K562 (cell line): Measurements from ENCODE around the gene MEDAG. TPM values are rescaled to one million over a fixed set of nuclear protein-coding genes. Genes with fewer than 3 reads are reported as not detected.

Experiments
- ATAC-seq: fragments of 200-7000 bp; cut with Tn5 transposase; 3 replicates; pipeline ENCODE4 v1.9.1; 2020; ENCODE audit warnings: moderate library complexity
- BruUV-seq: library from RNA; stranded (reverse); fragments of 400-500 nt; replicated peaks from 2 replicates; lab custom pipeline; 2021; lab: Mats Ljungman, UMichigan
- CTCF ChIA-PET: fragments of 300-600 bp; formaldehyde crosslinking; extraction: SDS; loops from one replicate; lab custom pipeline; 2021; ENCODE audit warnings: low intra/inter-chr PET ratio; lab: Yijun Ruan, JAX
- POLR2A ChIA-PET: fragments of 300-600, 350-650 bp; sonication (Branson Sonifier 250); formaldehyde crosslinking; extraction: SDS; loops from one replicate; lab custom pipeline; 2021; ENCODE audit warnings: antibody characterized with exemption, inconsistent platforms; lab: Yijun Ruan, JAX
- DNase-seq, 4 experiments: peaks; one replicate each; pipeline versions ENCODE4 v3.0.0 to v3.0.0-alpha.2; 2011 to 2018; ENCODE audit warnings: low spot score in 3 of 4, mixed read lengths in 3 of 4; ENCODE audit errors: extremely low read depth in 1 of 4
- FAIRE-seq: peaks from 2 replicates; lab custom pipeline; 2011; peaks lifted over from hg19 to GRCh38; lab: Jason Lieb, UNC
- H2AFZ ChIP-seq: 2 replicates; pipeline ENCODE4 v1.6.0; 2011; ENCODE audit warnings: low read depth, low read length, control low read depth, inconsistent platforms
- H3K27ac ChIP-seq: fragments of 200-600 bp; 3 replicates; pipeline ENCODE4 v1.8.0; 2011; ENCODE audit warnings: low read depth, mild to moderate bottlenecking, control low read depth, inconsistent platforms, low read length, moderate library complexity, mixed read lengths; ENCODE audit errors: extremely low read depth
- H3K27me3 ChIP-seq, 2 experiments: fragments of 300-600 bp in 1 of 2; 2 replicates in 1 of 2; 3 replicates in 1 of 2; pipeline versions ENCODE4 v1.6.0 to v1.8.0; 2011; ENCODE audit warnings: inconsistent platforms in 2 of 2, low read length in 2 of 2, mild to moderate bottlenecking in 1 of 2, mixed read lengths in 1 of 2, moderate library complexity in 1 of 2; ENCODE audit not compliant: control insufficient read depth in 2 of 2, insufficient read depth in 2 of 2
- H3K36me3 ChIP-seq: fragments of 300-600 bp; 3 replicates; pipeline ENCODE4 v1.8.0; 2011; ENCODE audit warnings: mild to moderate bottlenecking, low read length, inconsistent platforms; ENCODE audit not compliant: control insufficient read depth, insufficient read depth
- H3K4me1 ChIP-seq, 2 experiments: fragments of 200-600 bp in 1 of 2; replicated peaks in 1 of 2; 2 replicates in 1 of 2; 3 replicates in 1 of 2; pipeline versions ENCODE4 v1.5.1 to v1.8.0; 2011; ENCODE audit warnings: inconsistent platforms in 2 of 2, low read length in 2 of 2, mild to moderate bottlenecking in 1 of 2, mixed read lengths in 1 of 2, moderate library complexity in 1 of 2; ENCODE audit not compliant: control insufficient read depth in 2 of 2, insufficient read depth in 2 of 2
- H3K4me2 ChIP-seq: 2 replicates; pipeline ENCODE4 v1.6.1; 2011; ENCODE audit warnings: low read length, control low read depth, inconsistent platforms, mixed read lengths; ENCODE audit not compliant: insufficient read depth
- H3K4me3 ChIP-seq: fragments of 200-600 bp; sonication (generic), shearing (Covaris generic); 2 replicates; pipeline ENCODE4 v1.5.1; 2016; ENCODE audit warnings: control low read depth, inconsistent platforms
- H3K79me2 ChIP-seq: fragments of 200-600 bp; 3 replicates; pipeline ENCODE4 v1.8.0; 2011; ENCODE audit warnings: low read length, inconsistent platforms; ENCODE audit not compliant: control insufficient read depth, insufficient read depth
- H3K9ac ChIP-seq, 2 experiments: 2 replicates each; pipeline versions ENCODE4 v1.6.0 to v1.6.1; 2011; ENCODE audit warnings: low read depth in 2 of 2, low read length in 2 of 2, control low read depth in 1 of 2, inconsistent platforms in 1 of 2, mild to moderate bottlenecking in 1 of 2, mixed read lengths in 1 of 2; ENCODE audit not compliant: insufficient read depth in 1 of 2
- H3K9me1 ChIP-seq: one replicate; pipeline ENCODE4 v1.6.0; 2011; ENCODE audit warnings: inconsistent platforms, mild to moderate bottlenecking, low read length, moderate library complexity; ENCODE audit not compliant: control insufficient read depth, insufficient read depth
- H3K9me3 ChIP-seq: replicated peaks from 2 replicates; pipeline ENCODE4 v1.5.1; 2011; ENCODE audit warnings: low read depth, low read length, inconsistent platforms; ENCODE audit not compliant: control insufficient read depth, insufficient read depth
- H4K20me1 ChIP-seq: replicated peaks from 2 replicates; pipeline ENCODE4 v1.6.1; 2011; ENCODE audit warnings: low read length, inconsistent platforms, mixed read lengths; ENCODE audit not compliant: control insufficient read depth, insufficient read depth
- C11orf30 ChIP-seq: fragments of 450-650 bp; IDR thresholded peaks from 2 replicates; pipeline ENCODE4 v1.6.1; 2016; ENCODE audit warnings: low read depth, mild to moderate bottlenecking
- CTBP1 ChIP-seq: fragments of 450-650 bp; IDR thresholded peaks from 2 replicates; pipeline ENCODE4 v1.6.1; 2016; ENCODE audit warnings: borderline replicate concordance
- EGR1 ChIP-seq: fragments of 450-650 bp; conservative IDR thresholded peaks from 2 replicates; pipeline ENCODE4 v1.6.1; 2017; ENCODE audit warnings: mild to moderate bottlenecking
- NELFE ChIP-seq: IDR thresholded peaks from 2 replicates; pipeline ENCODE4 v1.6.1; 2011; ENCODE audit warnings: mild to moderate bottlenecking; ENCODE audit not compliant: insufficient read depth, insufficient read length
- TFAM ChIP-seq: fragments of 250-450 bp; sonication (Bioruptor Pico); conservative IDR thresholded peaks from 2 replicates; pipeline ENCODE4 v1.5.0; 2021; ENCODE audit warnings: mild to moderate bottlenecking, moderate library complexity
- XRCC5 ChIP-seq: fragments of 200-400 bp; formaldehyde crosslinking; IDR thresholded peaks from 2 replicates; pipeline ENCODE4 v1.6.1; 2017; ENCODE audit warnings: low read depth, mild to moderate bottlenecking, low read length
- ZNF263 ChIP-seq: sonication (generic); formaldehyde crosslinking; IDR thresholded peaks from 2 replicates; pipeline ENCODE4 v1.8.0; 2022; ENCODE audit warnings: mild to moderate bottlenecking, missing genetic modification reagents, borderline replicate concordance
- ZNF707 ChIP-seq: fragments of 250-450 bp; sonication (Bioruptor Pico); conservative IDR thresholded peaks from 2 replicates; pipeline ENCODE4 v1.8.0; 2022; ENCODE audit warnings: inconsistent platforms, mild to moderate bottlenecking, moderate library complexity
- WGBS: fragments of 100-300 bp; shearing (Covaris generic); methylation state at CpG from one replicate; pipeline ENCODE4 v1.1.6; 2016; ENCODE audit warnings: low coverage, mixed read lengths; ENCODE audit not compliant: insufficient coverage; ENCODE audit errors: missing lambda C conversion rate; 5-methylcytosine and 5-hydroxymethylcytosine counted together
- in situ Hi-C: fragments of 300-500 bp; cut with MboI; formaldehyde crosslinking; loops from 4 replicates; pipeline ENCODE4 v1.15.0; 2018; ENCODE audit warnings: inconsistent platforms, mixed read lengths
- intact Hi-C: fragments of 100-400 bp; cut with micrococcal nuclease; formaldehyde crosslinking; loops from 2 replicates; pipeline ENCODE4 v1.14.2; 2022
- polyA plus RNA-seq, 8 experiments: library from polyadenylated mRNA; depleted of rRNA in 4 of 8; stranded (reverse) in 5 of 8; unstranded in 3 of 8; fragments of >200 nt; fragmentation: Nextera tagmentation in 2 of 8; fragmentation: Illumina TruSeq in 1 of 8; extraction: Ambion mirVana in 2 of 8; extraction: Trizol in 1 of 8; gene quantifications; 2 replicates each; pipeline versions ENCODE4 v1.2.1 to v1.2.3, GENCODE V29; 2011 to 2014; ENCODE audit warnings: inconsistent platforms in 1 of 8, missing spikeins in 1 of 8
- total RNA-seq, 7 experiments: library from RNA; depleted of rRNA in 6 of 7; stranded (reverse); fragments of >200 nt in 6 of 7; fragmentation: Illumina TruSeq in 2 of 7; extraction: Trizol in 2 of 7; gene quantifications; 2 replicates each; pipeline versions ENCODE4 v1.2.1 to v1.2.3, GENCODE V29; 2011 to 2021; ENCODE audit warnings: low replicate concordance in 1 of 7
- TF ChIP-seq, protein P1 (sequence below): fragments of 250-450 bp; sonication (Bioruptor Pico); IDR thresholded peaks from 2 replicates; pipeline ENCODE4 v1.4.0; 2020; ENCODE audit warnings: mild to moderate bottlenecking, moderate library complexity
- TF ChIP-seq, protein P2 (sequence below), 2 experiments: IDR thresholded peaks; 2 replicates each; pipeline ENCODE4 v1.6.1; 2011; ENCODE audit warnings: borderline replicate concordance in 1 of 2, control low read depth in 1 of 2, low read depth in 1 of 2, low read length in 1 of 2, mild to moderate bottlenecking in 1 of 2, mixed read lengths in 1 of 2, moderate library complexity in 1 of 2; ENCODE audit not compliant: insufficient read depth in 1 of 2, insufficient read length in 1 of 2, poor library complexity in 1 of 2, severe bottlenecking in 1 of 2; ENCODE audit errors: extremely low read depth in 1 of 2
- TF ChIP-seq, protein P3 (sequence below): fragments of 450-650 bp; IDR thresholded peaks from 2 replicates; pipeline ENCODE4 v1.6.1; 2016; ENCODE audit warnings: low read depth, mild to moderate bottlenecking, moderate library complexity
- TF ChIP-seq, protein P4 (sequence below), 2 experiments: fragments of 450-650 bp in 1 of 2; IDR thresholded peaks; 2 replicates each; pipeline ENCODE4 v1.6.1; 2011 to 2017; ENCODE audit warnings: low read depth in 2 of 2, antibody characterized with exemption in 1 of 2, borderline replicate concordance in 1 of 2, low read length in 1 of 2, mild to moderate bottlenecking in 1 of 2, mixed read lengths in 1 of 2; ENCODE audit not compliant: control insufficient read depth in 1 of 2

Gene MEDAG
- total and polyA plus RNA-seq, 9 of the 15 experiments (the other 6 are each of a cell fraction or from before 2014, with no cell fraction given), result not detected

DNA sequence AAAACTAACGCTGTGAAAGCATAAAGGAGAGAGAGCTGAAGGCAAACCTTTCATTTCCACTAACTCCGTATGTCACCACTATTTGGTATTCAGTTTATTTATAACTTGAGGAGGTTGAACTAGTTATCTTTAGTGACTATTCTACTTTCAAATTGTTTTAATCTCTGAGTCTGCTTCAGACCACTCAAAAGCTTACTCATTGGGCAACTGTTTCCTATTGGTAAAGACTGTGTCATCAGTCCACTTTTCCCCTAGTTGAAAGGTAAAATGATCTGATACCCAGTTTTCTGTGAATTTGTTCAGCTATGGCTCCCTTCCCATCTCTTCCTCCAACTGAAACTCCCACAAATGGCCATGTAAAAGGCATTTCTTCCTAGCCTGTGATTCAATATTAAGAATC is 65.5 kb downstream of the MEDAG start:
- Histone ChIP-seq H3K4me2 (no peak overlapping the region), H3K4me3 (no peak overlapping the region), H3K27ac (no peak overlapping the region), H4K20me1 (no peaks in the 10 kb centered on the region), H3K9me1 (no peaks in the 10 kb centered on the region), H3K4me1 (no peaks in the 10 kb centered on the region), H3K9ac (no peak overlapping the region), H3K9me3 (no peaks in the 10 kb centered on the region), H3K36me3 (no peaks in the 10 kb centered on the region), H2AFZ (no peak overlapping the region), H3K79me2 (no peaks in the 10 kb centered on the region), H3K27me3 (no peaks in the 10 kb centered on the region; a peak in 1 of 5 replicates)
- no peak for FAIRE-seq
- in situ Hi-C loops, result no loop called here
- DNase-seq, result no peak
- no peak for ATAC-seq
- intact Hi-C loops, result no loop called here
- WGBS, result 0% methylated on average over 1 of the region's 2 CpGs
- ChIA-PET CTCF (no interaction called here), POLR2A (no interaction called here)
- no TSS peak for BruUV-seq
- TF ChIP-seq, protein P1, sequence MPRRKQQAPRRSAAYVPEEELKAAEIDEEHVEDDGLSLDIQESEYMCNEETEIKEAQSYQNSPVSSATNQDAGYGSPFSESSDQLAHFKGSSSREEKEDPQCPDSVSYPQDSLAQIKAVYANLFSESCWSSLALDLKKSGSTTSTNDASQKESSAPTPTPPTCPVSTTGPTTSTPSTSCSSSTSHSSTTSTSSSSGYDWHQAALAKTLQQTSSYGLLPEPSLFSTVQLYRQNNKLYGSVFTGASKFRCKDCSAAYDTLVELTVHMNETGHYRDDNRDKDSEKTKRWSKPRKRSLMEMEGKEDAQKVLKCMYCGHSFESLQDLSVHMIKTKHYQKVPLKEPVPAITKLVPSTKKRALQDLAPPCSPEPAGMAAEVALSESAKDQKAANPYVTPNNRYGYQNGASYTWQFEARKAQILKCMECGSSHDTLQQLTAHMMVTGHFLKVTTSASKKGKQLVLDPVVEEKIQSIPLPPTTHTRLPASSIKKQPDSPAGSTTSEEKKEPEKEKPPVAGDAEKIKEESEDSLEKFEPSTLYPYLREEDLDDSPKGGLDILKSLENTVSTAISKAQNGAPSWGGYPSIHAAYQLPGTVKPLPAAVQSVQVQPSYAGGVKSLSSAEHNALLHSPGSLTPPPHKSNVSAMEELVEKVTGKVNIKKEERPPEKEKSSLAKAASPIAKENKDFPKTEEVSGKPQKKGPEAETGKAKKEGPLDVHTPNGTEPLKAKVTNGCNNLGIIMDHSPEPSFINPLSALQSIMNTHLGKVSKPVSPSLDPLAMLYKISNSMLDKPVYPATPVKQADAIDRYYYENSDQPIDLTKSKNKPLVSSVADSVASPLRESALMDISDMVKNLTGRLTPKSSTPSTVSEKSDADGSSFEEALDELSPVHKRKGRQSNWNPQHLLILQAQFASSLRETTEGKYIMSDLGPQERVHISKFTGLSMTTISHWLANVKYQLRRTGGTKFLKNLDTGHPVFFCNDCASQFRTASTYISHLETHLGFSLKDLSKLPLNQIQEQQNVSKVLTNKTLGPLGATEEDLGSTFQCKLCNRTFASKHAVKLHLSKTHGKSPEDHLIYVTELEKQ (CRISPR knock-in tag), result no peak
- no peak for TF ChIP-seq NELFE
- TF ChIP-seq ZNF707, result no peak
- TF ChIP-seq EGR1, result no peak
- TF ChIP-seq XRCC5, result no peak
- TF ChIP-seq C11orf30, result no peak
- TF ChIP-seq TFAM (CRISPR knock-in tag), result no peak
- TF ChIP-seq ZNF263 (CRISPR knock-in tag), result no peak
- TF ChIP-seq CTBP1, result no peak
- TF ChIP-seq, protein P2, sequence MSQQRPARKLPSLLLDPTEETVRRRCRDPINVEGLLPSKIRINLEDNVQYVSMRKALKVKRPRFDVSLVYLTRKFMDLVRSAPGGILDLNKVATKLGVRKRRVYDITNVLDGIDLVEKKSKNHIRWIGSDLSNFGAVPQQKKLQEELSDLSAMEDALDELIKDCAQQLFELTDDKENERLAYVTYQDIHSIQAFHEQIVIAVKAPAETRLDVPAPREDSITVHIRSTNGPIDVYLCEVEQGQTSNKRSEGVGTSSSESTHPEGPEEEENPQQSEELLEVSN (IDR thresholded peaks at IDR 0.05; ENCODE audit: borderline replicate concordance in 1 of 2, extremely low read depth in 1 of 2, insufficient read depth in 1 of 2, insufficient read length in 1 of 2, low read depth in 1 of 2, low read length in 1 of 2, poor library complexity in 1 of 2, severe bottlenecking in 1 of 2), result no peak
- TF ChIP-seq, protein P3, sequence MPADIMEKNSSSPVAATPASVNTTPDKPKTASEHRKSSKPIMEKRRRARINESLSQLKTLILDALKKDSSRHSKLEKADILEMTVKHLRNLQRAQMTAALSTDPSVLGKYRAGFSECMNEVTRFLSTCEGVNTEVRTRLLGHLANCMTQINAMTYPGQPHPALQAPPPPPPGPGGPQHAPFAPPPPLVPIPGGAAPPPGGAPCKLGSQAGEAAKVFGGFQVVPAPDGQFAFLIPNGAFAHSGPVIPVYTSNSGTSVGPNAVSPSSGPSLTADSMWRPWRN, result no peak
- TF ChIP-seq, protein P4, sequence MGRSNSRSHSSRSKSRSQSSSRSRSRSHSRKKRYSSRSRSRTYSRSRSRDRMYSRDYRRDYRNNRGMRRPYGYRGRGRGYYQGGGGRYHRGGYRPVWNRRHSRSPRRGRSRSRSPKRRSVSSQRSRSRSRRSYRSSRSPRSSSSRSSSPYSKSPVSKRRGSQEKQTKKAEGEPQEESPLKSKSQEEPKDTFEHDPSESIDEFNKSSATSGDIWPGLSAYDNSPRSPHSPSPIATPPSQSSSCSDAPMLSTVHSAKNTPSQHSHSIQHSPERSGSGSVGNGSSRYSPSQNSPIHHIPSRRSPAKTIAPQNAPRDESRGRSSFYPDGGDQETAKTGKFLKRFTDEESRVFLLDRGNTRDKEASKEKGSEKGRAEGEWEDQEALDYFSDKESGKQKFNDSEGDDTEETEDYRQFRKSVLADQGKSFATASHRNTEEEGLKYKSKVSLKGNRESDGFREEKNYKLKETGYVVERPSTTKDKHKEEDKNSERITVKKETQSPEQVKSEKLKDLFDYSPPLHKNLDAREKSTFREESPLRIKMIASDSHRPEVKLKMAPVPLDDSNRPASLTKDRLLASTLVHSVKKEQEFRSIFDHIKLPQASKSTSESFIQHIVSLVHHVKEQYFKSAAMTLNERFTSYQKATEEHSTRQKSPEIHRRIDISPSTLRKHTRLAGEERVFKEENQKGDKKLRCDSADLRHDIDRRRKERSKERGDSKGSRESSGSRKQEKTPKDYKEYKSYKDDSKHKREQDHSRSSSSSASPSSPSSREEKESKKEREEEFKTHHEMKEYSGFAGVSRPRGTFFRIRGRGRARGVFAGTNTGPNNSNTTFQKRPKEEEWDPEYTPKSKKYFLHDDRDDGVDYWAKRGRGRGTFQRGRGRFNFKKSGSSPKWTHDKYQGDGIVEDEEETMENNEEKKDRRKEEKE (IDR thresholded peaks at IDR 0.05; ENCODE audit: borderline replicate concordance in 1 of 2, control insufficient read depth in 1 of 2, low read depth in 2 of 2, low read length in 1 of 2), result no peak
